IMR-90 (cell line): ENCODE measurements around the gene KLHL17. TPM values are rescaled to one million over a fixed set of nuclear protein-coding genes. Genes with fewer than 3 reads are reported as not detected.
A peak's percentile ranks its signal among the peaks of the same experiment; 100 is the strongest.

ENCODE experiments used
- ATAC-seq: fragments of 200-7000 bp; cut with Tn5 transposase; 2 replicates; pipeline ENCODE4 v1.9.1; 2020; ENCODE audit warnings: low read depth, mild to moderate bottlenecking, moderate library complexity
- BruUV-seq: library from RNA; stranded (reverse); fragments of 400-500 nt; replicated peaks from 2 replicates; lab custom pipeline; 2021; lab: Mats Ljungman, UMichigan
- CTCF ChIA-PET: fragments of 300-600 bp; formaldehyde crosslinking; extraction: SDS; loops from one replicate; lab custom pipeline; 2021; ENCODE audit warnings: antibody characterized with exemption; lab: Yijun Ruan, JAX
- POLR2A ChIA-PET: fragments of 300-600 bp; sonication (Branson Sonifier 250); formaldehyde crosslinking; loops from one replicate; lab custom pipeline; 2022; ENCODE audit warnings: antibody characterized with exemption; ENCODE audit not compliant: unreplicated experiment; lab: Charles Lee
- DNase-seq: peaks from one replicate; pipeline ENCODE4 v3.0.0; 2013
- H2AFZ ChIP-seq: replicated peaks from 2 replicates; pipeline ENCODE3; 2013; ENCODE audit warnings: low read length, mild to moderate bottlenecking; ENCODE audit not compliant: poor library complexity
- H2AK5ac ChIP-seq: 2 replicates; pipeline ENCODE4 v1.6.1; 2013; ENCODE audit warnings: low read depth, low read length, inconsistent platforms
- H2AK9ac ChIP-seq: replicated peaks from 2 replicates; pipeline ENCODE3; 2013; ENCODE audit warnings: mild to moderate bottlenecking, low read depth, low read length, moderate library complexity; ENCODE audit not compliant: poor library complexity
- H2BK120ac ChIP-seq: 2 replicates; pipeline ENCODE4 v1.6.1; 2013; ENCODE audit warnings: low read depth, low read length, inconsistent platforms
- H2BK15ac ChIP-seq: 3 replicates; pipeline ENCODE4 v1.6.1; 2013; ENCODE audit warnings: low read depth, low read length, inconsistent platforms
- H2BK20ac ChIP-seq: 2 replicates; pipeline ENCODE4 v1.6.1; 2013; ENCODE audit warnings: low read depth, mild to moderate bottlenecking, inconsistent platforms, low read length, moderate library complexity
- H2BK5ac ChIP-seq: 2 replicates; pipeline ENCODE4 v1.6.1; 2013; ENCODE audit warnings: mild to moderate bottlenecking, low read depth, low read length, inconsistent platforms; ENCODE audit not compliant: poor library complexity, severe bottlenecking
- H3K14ac ChIP-seq: replicated peaks from 2 replicates; pipeline ENCODE4 v1.6.1; 2013; ENCODE audit warnings: low read depth, low read length, inconsistent platforms
- H3K18ac ChIP-seq: 2 replicates; pipeline ENCODE4 v1.6.1; 2013; ENCODE audit warnings: low read depth, low read length, control low read depth
- H3K23ac ChIP-seq: 2 replicates; pipeline ENCODE4 v1.6.1; 2013; ENCODE audit warnings: low read depth, low read length, inconsistent platforms
- H3K27ac ChIP-seq: 2 replicates; pipeline ENCODE4 v1.5.1; 2013; ENCODE audit warnings: mild to moderate bottlenecking, control low read depth, low read length; ENCODE audit not compliant: insufficient read depth
- H3K27me3 ChIP-seq: 2 replicates; pipeline ENCODE4 v1.6.1; 2013; ENCODE audit warnings: low read length; ENCODE audit not compliant: control insufficient read depth, insufficient read depth
- H3K36me3 ChIP-seq: 2 replicates; pipeline ENCODE4 v1.6.1; 2013; ENCODE audit warnings: low read length, mixed read lengths; ENCODE audit not compliant: control insufficient read depth, insufficient read depth
- H3K4ac ChIP-seq: 2 replicates; pipeline ENCODE4 v1.6.1; 2013; ENCODE audit warnings: low read depth, low read length, inconsistent platforms
- H3K4me1 ChIP-seq: 2 replicates; pipeline ENCODE4 v1.6.1; 2013; ENCODE audit warnings: low read length, mixed read lengths; ENCODE audit not compliant: control insufficient read depth, insufficient read depth
- H3K4me2 ChIP-seq: 2 replicates; pipeline ENCODE4 v1.6.1; 2013; ENCODE audit warnings: low read depth, mild to moderate bottlenecking, control low read depth, low read length, moderate library complexity
- H3K4me3 ChIP-seq: 2 replicates; pipeline ENCODE4 v1.5.1; 2013; ENCODE audit warnings: low read depth, mild to moderate bottlenecking, control low read depth, low read length, moderate library complexity; ENCODE audit not compliant: insufficient read depth
- H3K56ac ChIP-seq: 2 replicates; pipeline ENCODE4 v1.6.1; 2013; ENCODE audit warnings: low read length, inconsistent platforms; ENCODE audit not compliant: insufficient read depth; ENCODE audit errors: extremely low read depth
- H3K79me1 ChIP-seq, 2 experiments: 2 replicates each; pipeline ENCODE4 v1.6.1; 2013; ENCODE audit warnings: low read length in 2 of 2, inconsistent platforms in 1 of 2, low read depth in 1 of 2
- H3K9ac ChIP-seq: 2 replicates; pipeline ENCODE4 v1.6.1; 2013; ENCODE audit warnings: low read depth, low read length, control low read depth
- H3K9me1 ChIP-seq: 2 replicates; pipeline ENCODE4 v1.6.1; 2013; ENCODE audit warnings: low read length, inconsistent platforms; ENCODE audit not compliant: insufficient read depth
- H3K9me3 ChIP-seq: 2 replicates; pipeline ENCODE4 v1.6.1; 2013; ENCODE audit warnings: low read length; ENCODE audit not compliant: control insufficient read depth, insufficient read depth
- H4K20me1 ChIP-seq: 2 replicates; pipeline ENCODE4 v1.6.1; 2013; ENCODE audit warnings: low read length, inconsistent platforms; ENCODE audit not compliant: insufficient read depth
- H4K5ac ChIP-seq: 2 replicates; pipeline ENCODE4 v1.6.1; 2013; ENCODE audit warnings: mild to moderate bottlenecking, low read depth, low read length, control low read depth
- H4K8ac ChIP-seq, 2 experiments: 2 replicates each; pipeline ENCODE4 v1.6.1; 2013; ENCODE audit warnings: low read depth in 2 of 2, low read length in 2 of 2, control low read depth in 1 of 2, inconsistent platforms in 1 of 2
- H4K91ac ChIP-seq: 2 replicates; pipeline ENCODE4 v1.6.1; 2013; ENCODE audit warnings: low read depth, low read length, inconsistent platforms; ENCODE audit not compliant: insufficient read depth
- BHLHE40 ChIP-seq: fragments of 150-350 bp; IDR thresholded peaks from 2 replicates; pipeline ENCODE4 v1.6.1; 2016; ENCODE audit warnings: mild to moderate bottlenecking, low read depth, low read length
- CEBPB ChIP-seq: IDR thresholded peaks from 2 replicates; pipeline ENCODE4 v1.6.1; 2012; ENCODE audit warnings: low read depth, low read length, improper control_type of control experiment
- CHD1 ChIP-seq: IDR thresholded peaks from 2 replicates; pipeline ENCODE4 v1.6.1; 2012; ENCODE audit warnings: low read depth, low read length, improper control_type of control experiment
- FOS ChIP-seq: fragments of 150-350 bp; IDR thresholded peaks from 2 replicates; pipeline ENCODE4 v1.6.1; 2016; ENCODE audit warnings: low read depth, low read length
- MAZ ChIP-seq: IDR thresholded peaks from 2 replicates; pipeline ENCODE4 v1.6.1; 2012; ENCODE audit warnings: low read depth, mild to moderate bottlenecking, low read length, improper control_type of control experiment, moderate library complexity, borderline replicate concordance
- MXI1 ChIP-seq: IDR thresholded peaks from 2 replicates; pipeline ENCODE4 v1.6.1; 2012; ENCODE audit warnings: low read depth, mild to moderate bottlenecking, low read length, moderate library complexity, borderline replicate concordance
- POLR2A ChIP-seq: IDR thresholded peaks from 2 replicates; pipeline ENCODE4 v1.6.1; 2012; ENCODE audit warnings: mild to moderate bottlenecking, low read depth, low read length
- RAD21 ChIP-seq: IDR thresholded peaks from 2 replicates; pipeline ENCODE4 v1.6.1; 2012; ENCODE audit warnings: low read length, improper control_type of control experiment
- RFX5 ChIP-seq: IDR thresholded peaks from 2 replicates; pipeline ENCODE4 v1.8.0; 2012; ENCODE audit warnings: low read depth, mild to moderate bottlenecking, low read length, moderate library complexity
- SMC3 ChIP-seq: fragments of 150-350 bp; IDR thresholded peaks from 2 replicates; pipeline ENCODE4 v1.6.1; 2016; ENCODE audit warnings: low read depth, mild to moderate bottlenecking, antibody characterized with exemption, low read length, moderate library complexity
- USF2 ChIP-seq: fragments of 150-350 bp; IDR thresholded peaks from 2 replicates; pipeline ENCODE4 v1.6.1; 2017; ENCODE audit warnings: mild to moderate bottlenecking, antibody characterized with exemption, low read length, low read depth
- WGBS, 2 experiments: methylation state at CpG; one replicate each; pipeline versions ENCODE4 v1.1.5 to v1.1.7; 2013; ENCODE audit warnings: missing lambda C conversion rate in 2 of 2; ENCODE audit not compliant: insufficient read length in 1 of 2; ENCODE audit errors: extremely low coverage in 2 of 2; 5-methylcytosine and 5-hydroxymethylcytosine counted together
- dilution Hi-C: fragments of 300-500 bp; cut with HindIII; formaldehyde crosslinking; loops from one replicate; pipeline ENCODE4 v1.14.3; 2018; ENCODE audit warnings: low sequenced_read_pairs; ENCODE audit not compliant: unreplicated experiment
- in situ Hi-C: fragments of 300-500 bp; cut with MboI; formaldehyde crosslinking; loops from 3 replicates; pipeline ENCODE4 v1.14.3; 2019; ENCODE audit warnings: low sequenced_read_pairs, inconsistent platforms, mixed read lengths
- intact Hi-C: fragments of 100-400 bp; cut with micrococcal nuclease; formaldehyde crosslinking; loops from 2 replicates; pipeline ENCODE4 v1.10.0; 2022
- polyA plus RNA-seq, 3 experiments: library from polyadenylated mRNA; depleted of rRNA; stranded (reverse); fragments of >200 nt; gene quantifications; 2 replicates each; pipeline ENCODE4 v1.2.3, GENCODE V29; 2012; ENCODE audit warnings: low replicate concordance in 1 of 3
- total RNA-seq: library from RNA; depleted of rRNA; stranded (reverse); fragments of >200 nt; gene quantifications from 2 replicates; pipeline ENCODE4 v1.2.3, GENCODE V29; 2012
- TF ChIP-seq, protein P1 (sequence below): conservative IDR thresholded peaks from 2 replicates; pipeline ENCODE4 v1.5.1; 2012; ENCODE audit warnings: mild to moderate bottlenecking, low read depth, low read length, improper control_type of control experiment
- TF ChIP-seq, protein P2 (sequence below): fragments of 150-350 bp; IDR thresholded peaks from 2 replicates; pipeline ENCODE4 v1.6.1; 2016; ENCODE audit warnings: low read depth, mild to moderate bottlenecking, low read length, moderate library complexity, borderline replicate concordance

The KLHL17 gene
- total and polyA plus RNA-seq, 2 of the 4 experiments (the other 2 are of a cell fraction) = 3.4 to 41.0 TPM

DNA sequence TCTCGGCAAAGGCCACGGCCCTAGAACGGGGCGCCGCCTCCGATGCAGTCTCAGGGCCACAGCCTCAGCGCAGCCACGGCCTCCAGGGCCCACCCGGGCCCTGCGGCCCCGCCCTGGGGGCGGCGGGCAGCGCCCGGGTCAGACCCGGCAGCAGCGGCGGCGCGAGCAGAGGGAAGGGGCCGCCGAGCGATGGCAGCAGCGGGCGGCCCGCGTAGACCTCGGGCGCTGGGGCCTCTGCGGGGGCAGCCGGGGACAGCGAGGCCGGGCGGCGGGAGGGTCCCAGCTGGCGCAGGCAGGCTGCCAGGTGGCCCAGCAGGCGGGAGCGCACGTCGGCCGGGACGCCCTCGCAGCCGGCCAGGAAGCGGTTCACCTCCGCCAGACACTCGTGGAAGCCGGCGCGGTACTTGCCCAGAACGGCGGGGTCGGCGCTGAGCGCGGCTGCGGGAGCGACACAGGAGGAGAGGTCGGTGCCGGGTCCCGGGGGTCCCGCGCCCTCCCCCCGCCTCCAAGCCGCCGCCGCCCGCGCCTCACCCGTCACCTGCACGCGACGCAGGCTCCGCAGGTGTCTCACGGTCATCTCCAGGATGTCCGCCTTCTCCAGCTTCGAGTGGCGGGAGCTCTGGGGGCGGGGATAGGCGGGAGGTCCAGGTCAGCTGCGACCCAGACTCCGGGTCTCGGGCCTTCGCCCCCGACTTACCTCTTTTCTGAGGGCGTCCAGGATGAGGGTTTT is 38.8 kb downstream of the KLHL17 start:
- TF ChIP-seq SMC3 = no peak
- TF ChIP-seq MXI1 = no peak
- TF ChIP-seq, protein P1, sequence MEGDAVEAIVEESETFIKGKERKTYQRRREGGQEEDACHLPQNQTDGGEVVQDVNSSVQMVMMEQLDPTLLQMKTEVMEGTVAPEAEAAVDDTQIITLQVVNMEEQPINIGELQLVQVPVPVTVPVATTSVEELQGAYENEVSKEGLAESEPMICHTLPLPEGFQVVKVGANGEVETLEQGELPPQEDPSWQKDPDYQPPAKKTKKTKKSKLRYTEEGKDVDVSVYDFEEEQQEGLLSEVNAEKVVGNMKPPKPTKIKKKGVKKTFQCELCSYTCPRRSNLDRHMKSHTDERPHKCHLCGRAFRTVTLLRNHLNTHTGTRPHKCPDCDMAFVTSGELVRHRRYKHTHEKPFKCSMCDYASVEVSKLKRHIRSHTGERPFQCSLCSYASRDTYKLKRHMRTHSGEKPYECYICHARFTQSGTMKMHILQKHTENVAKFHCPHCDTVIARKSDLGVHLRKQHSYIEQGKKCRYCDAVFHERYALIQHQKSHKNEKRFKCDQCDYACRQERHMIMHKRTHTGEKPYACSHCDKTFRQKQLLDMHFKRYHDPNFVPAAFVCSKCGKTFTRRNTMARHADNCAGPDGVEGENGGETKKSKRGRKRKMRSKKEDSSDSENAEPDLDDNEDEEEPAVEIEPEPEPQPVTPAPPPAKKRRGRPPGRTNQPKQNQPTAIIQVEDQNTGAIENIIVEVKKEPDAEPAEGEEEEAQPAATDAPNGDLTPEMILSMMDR = peak; percentile 23; the same call in 1 of the 2 replicates
- peak; percentile 76; the same call in 1 of the 2 replicates for TF ChIP-seq CHD1
- TF ChIP-seq, protein P2, sequence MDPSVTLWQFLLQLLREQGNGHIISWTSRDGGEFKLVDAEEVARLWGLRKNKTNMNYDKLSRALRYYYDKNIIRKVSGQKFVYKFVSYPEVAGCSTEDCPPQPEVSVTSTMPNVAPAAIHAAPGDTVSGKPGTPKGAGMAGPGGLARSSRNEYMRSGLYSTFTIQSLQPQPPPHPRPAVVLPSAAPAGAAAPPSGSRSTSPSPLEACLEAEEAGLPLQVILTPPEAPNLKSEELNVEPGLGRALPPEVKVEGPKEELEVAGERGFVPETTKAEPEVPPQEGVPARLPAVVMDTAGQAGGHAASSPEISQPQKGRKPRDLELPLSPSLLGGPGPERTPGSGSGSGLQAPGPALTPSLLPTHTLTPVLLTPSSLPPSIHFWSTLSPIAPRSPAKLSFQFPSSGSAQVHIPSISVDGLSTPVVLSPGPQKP = no peak
- peak; percentile 32; the same call in 1 of the 2 replicates for TF ChIP-seq BHLHE40
- TF ChIP-seq MAZ = peak; percentile 20; the same call in 1 of the 2 replicates
- TF ChIP-seq RAD21 = no peak
- no peak for TF ChIP-seq FOS
- no peak for TF ChIP-seq CEBPB
- 0 out of 2 replicates have a peak, but pooled peaks have one; percentile 2 for TF ChIP-seq POLR2A
- no peak for TF ChIP-seq USF2
- TF ChIP-seq RFX5 = no peak
- intact Hi-C loops = no loop called here
- Histone ChIP-seq H2BK20ac (no peak overlapping the region), H3K9me3 (no peaks in the 10 kb centered on the region), H3K14ac (peak overlapping the region; percentile 63; the same call in 1 of the 2 replicates), H2AFZ (peak overlapping the region; percentile 89), H3K9ac (peak overlapping the region; percentile 71), H4K20me1 (peaks cover 9% of the 10 kb centered on the region; the same call in 1 of the 2 replicates), H4K91ac (no peak overlapping the region; the same call in 1 of the 2 replicates), H3K27me3 (no peaks in the 10 kb centered on the region), H3K18ac (0 out of 2 replicates have a peak overlapping the region, but pooled peaks have one; percentile 32), H2AK5ac (peak overlapping the region; percentile 85), H2AK9ac (peak overlapping the region; percentile 91), H3K4me3 (peak overlapping the region; percentile 59), H3K56ac (no peak overlapping the region), H2BK5ac (no peak overlapping the region), H3K4ac (peak overlapping the region; percentile 72), H2BK120ac (no peak overlapping the region), H2BK15ac (no peak overlapping the region), H4K8ac (peak overlapping the region in 1 of 2 experiments; percentile 42; a peak in 1 of 4 replicates), H3K36me3 (no peaks in the 10 kb centered on the region), H4K5ac (no peak overlapping the region), H3K9me1 (no peaks in the 10 kb centered on the region), H3K4me1 (peaks cover 4% of the 10 kb centered on the region; the same call in 1 of the 2 replicates), H3K27ac (peak overlapping the region; percentile 59; the same call in 1 of the 2 replicates), H3K23ac (peak overlapping the region; percentile 85), H3K4me2 (peak overlapping the region; percentile 86), H3K79me1 (peaks cover 9 to 35% of the 10 kb centered on the region in 2 experiments; a peak in 3 of 4 replicates)
- CTCF ChIA-PET = interaction anchor here (0.7 to 0.8 kb wide), 2 partner anchors 14 to 15 kb away, joined by 4 read pairs; no protein-coding TSS in a partner anchor
- dilution Hi-C loops = no loop called here
- ATAC-seq (peak; percentile 2; the same call in 1 of the 2 replicates), DNase-seq (peak; percentile 21)
- in situ Hi-C loops = no loop called here
- BruUV-seq = no TSS peak
- POLR2A ChIA-PET = interaction anchor here (0.6 kb wide), 1 partner anchor 33 kb away, joined by 3 read pairs; no protein-coding TSS in a partner anchor
- 1% methylated on average over 27 of the region's 86 CpGs; no CpG with 5 or more reads in 1 of the 2 experiments for WGBS, 2 experiments
